DOHH2 (cell line): ENCODE results near the gene DPYSL5.

ENCODE experiments used
- H3F3A ChIP-seq: fragments of 200-600 bp; sonication (generic), shearing (Covaris generic); 2 replicates; pipeline ENCODE4 v1.6.0; 2016; ENCODE audit warnings: antibody characterized with exemption, mild to moderate bottlenecking; ENCODE audit not compliant: control insufficient read depth, insufficient read depth
- H3K27ac ChIP-seq: fragments of 200-600 bp; sonication (generic); 2 replicates; pipeline ENCODE4 v1.5.1; 2014; ENCODE audit warnings: low read depth, mild to moderate bottlenecking, low read length, moderate library complexity
- H3K27me3 ChIP-seq: fragments of 200-600 bp; sonication (generic); 2 replicates; pipeline ENCODE4 v1.6.1; 2014; ENCODE audit warnings: mild to moderate bottlenecking, low read length, mixed read lengths; ENCODE audit not compliant: control insufficient read depth
- H3K36me3 ChIP-seq: fragments of 200-600 bp; sonication (generic); 2 replicates; pipeline ENCODE4 v1.6.1; 2014; ENCODE audit warnings: mild to moderate bottlenecking, low read length, moderate library complexity, mixed read lengths; ENCODE audit not compliant: control insufficient read depth
- H3K4me1 ChIP-seq: fragments of 200-600 bp; sonication (generic); 2 replicates; pipeline ENCODE4 v1.6.1; 2014; ENCODE audit warnings: mild to moderate bottlenecking, low read length, mixed read lengths; ENCODE audit not compliant: control insufficient read depth
- H3K4me2 ChIP-seq: fragments of 200-600 bp; sonication (generic); 2 replicates; pipeline ENCODE4 v1.6.0; 2014; ENCODE audit warnings: mild to moderate bottlenecking, low read length, moderate library complexity
- H3K4me3 ChIP-seq: fragments of 200-600 bp; sonication (generic); 2 replicates; pipeline ENCODE4 v1.5.1; 2014; ENCODE audit warnings: mild to moderate bottlenecking, low read length, mixed read lengths
- H3K79me2 ChIP-seq: fragments of 200-600 bp; sonication (generic); 2 replicates; pipeline ENCODE4 v1.6.1; 2014; ENCODE audit warnings: mild to moderate bottlenecking, low read length, mixed read lengths; ENCODE audit not compliant: control insufficient read depth
- H3K9me2 ChIP-seq: fragments of 200-600 bp; sonication (generic); replicated peaks from 2 replicates; pipeline ENCODE4 v1.6.1; 2014; ENCODE audit warnings: mild to moderate bottlenecking, low read length, mixed read lengths; ENCODE audit not compliant: control insufficient read depth
- H3K9me3 ChIP-seq: fragments of 200-600 bp; sonication (generic); 2 replicates; pipeline ENCODE4 v1.6.1; 2014; ENCODE audit warnings: antibody characterized with exemption, low read length, mixed read lengths; ENCODE audit not compliant: control insufficient read depth, insufficient read depth
- H4K20me1 ChIP-seq: fragments of 200-600 bp; sonication (generic); 2 replicates; pipeline ENCODE4 v1.6.0; 2014; ENCODE audit warnings: low read depth, mild to moderate bottlenecking, antibody characterized with exemption, low read length, moderate library complexity; ENCODE audit not compliant: control insufficient read depth, insufficient read depth
- CTCF ChIP-seq: fragments of 200-600 bp; sonication (generic); IDR thresholded peaks from one replicate; pipeline ENCODE4 v1.5.1; 2014; ENCODE audit warnings: antibody characterized with exemption, mild to moderate bottlenecking, low read depth, low read length; ENCODE audit not compliant: poor library complexity, severe bottlenecking
- EZH2phosphoT487 ChIP-seq: fragments of 200-600 bp; sonication (generic); IDR thresholded peaks from 2 replicates; pipeline ENCODE4 v1.6.1; 2017; ENCODE audit warnings: borderline replicate concordance, mild to moderate bottlenecking, antibody characterized with exemption, low read length, moderate library complexity, mixed read lengths

DPYSL5 gene

GRCh38 chr2:26809876-26810577 is 37.9 kb upstream of the DPYSL5 start:
- H3K79me2 ChIP-seq = no peaks in the 10 kb centered on the region
- no peak overlapping the region for H3K27ac ChIP-seq
- no peaks in the 10 kb centered on the region for H3K4me1 ChIP-seq
- TF ChIP-seq EZH2phosphoT487 (no peak), CTCF (no peak)
- H3K27me3 ChIP-seq = peaks cover 13% of the 10 kb centered on the region; the same call in 1 of the 2 replicates
- no peaks in the 10 kb centered on the region for H3K9me2 ChIP-seq
- H3K9me3 ChIP-seq = no peaks in the 10 kb centered on the region
- H3K4me2 ChIP-seq = no peak overlapping the region
- H3F3A ChIP-seq = no peaks in the 10 kb centered on the region
- no peaks in the 10 kb centered on the region for H3K36me3 ChIP-seq
- no peaks in the 10 kb centered on the region for H4K20me1 ChIP-seq
- H3K4me3 ChIP-seq = no peak overlapping the region

- Histone ChIP-seq H3K27me3 (peaks cover 13% of the 10 kb centered on the region; the same call in 1 of the 2 replicates), H4K20me1 (no peaks in the 10 kb centered on the region), H3K27ac (no peak overlapping the region), H3F3A (no peaks in the 10 kb centered on the region), H3K9me3 (no peaks in the 10 kb centered on the region), H3K9me2 (no peaks in the 10 kb centered on the region), H3K4me3 (no peak overlapping the region), H3K36me3 (no peaks in the 10 kb centered on the region), H3K4me1 (no peaks in the 10 kb centered on the region), H3K4me2 (no peak overlapping the region), H3K79me2 (no peaks in the 10 kb centered on the region)
- TF ChIP-seq CTCF (no peak), EZH2phosphoT487 (no peak)
Observed at GRCh38 chr2:26811261-26811660, 36.7 kb upstream of the DPYSL5 start.

- Histone ChIP-seq H3K27ac (no peak overlapping the region), H3K4me3 (no peak overlapping the region), H3K4me1 (no peaks in the 10 kb centered on the region), H3K4me2 (no peak overlapping the region), H3K9me2 (no peaks in the 10 kb centered on the region), H3F3A (no peaks in the 10 kb centered on the region), H3K27me3 (peaks cover 13% of the 10 kb centered on the region; the same call in 1 of the 2 replicates), H3K9me3 (no peaks in the 10 kb centered on the region), H3K79me2 (no peaks in the 10 kb centered on the region), H4K20me1 (no peaks in the 10 kb centered on the region), H3K36me3 (no peaks in the 10 kb centered on the region)
- TF ChIP-seq EZH2phosphoT487 (no peak), CTCF (no peak)
Observed at GRCh38 chr2:26811791-26812694, 35.9 kb upstream of the DPYSL5 start.
